IPS-20b (cell line): Measurements from ENCODE around the gene BTN3A1.
"Not testable (repeated sequence)": the region's sequence is repeated elsewhere in the genome, so short reads cannot be mapped to it uniquely, and the experiment has no call there.

Source experiments
- H3K27ac ChIP-seq: one replicate; pipeline ENCODE4 v1.5.1; 2013; ENCODE audit warnings: low read length
- H3K27me3 ChIP-seq: 2 replicates; pipeline ENCODE4 v1.6.1; 2013; ENCODE audit warnings: mild to moderate bottlenecking, low read length, inconsistent platforms; ENCODE audit not compliant: insufficient read depth
- H3K36me3 ChIP-seq: 2 replicates; pipeline ENCODE4 v1.6.1; 2013; ENCODE audit warnings: low read depth, mild to moderate bottlenecking, inconsistent platforms, low read length, moderate library complexity; ENCODE audit not compliant: insufficient read depth
- H3K4me1 ChIP-seq: 2 replicates; pipeline ENCODE4 v1.6.1; 2013; ENCODE audit warnings: mild to moderate bottlenecking, control low read depth, inconsistent platforms, low read length, moderate library complexity; ENCODE audit not compliant: insufficient read depth
- H3K4me3 ChIP-seq: 2 replicates; pipeline ENCODE4 v1.5.1; 2013; ENCODE audit warnings: mild to moderate bottlenecking, low read length, inconsistent platforms
- H3K9ac ChIP-seq: 2 replicates; pipeline ENCODE4 v1.6.1; 2013; ENCODE audit warnings: low read depth, mild to moderate bottlenecking, inconsistent platforms, low read length, moderate library complexity
- H3K9me3 ChIP-seq: 2 replicates; pipeline ENCODE4 v1.6.1; 2013; ENCODE audit warnings: mild to moderate bottlenecking, low read depth, low read length, inconsistent platforms; ENCODE audit not compliant: insufficient read depth

Gene BTN3A1

GRCh38 chr6:26416288-26416687, 14.2 kb downstream of the BTN3A1 start:
- H3K4me3 ChIP-seq, result no peak overlapping the region
- H3K27ac ChIP-seq, result no peak overlapping the region
- no peaks in the 10 kb centered on the region for H3K9me3 ChIP-seq
- H3K27me3 ChIP-seq, result no peaks in the 10 kb centered on the region
- no peaks in the 10 kb centered on the region for H3K36me3 ChIP-seq
- H3K9ac ChIP-seq, result no peak overlapping the region
- H3K4me1 ChIP-seq, result no peaks in the 10 kb centered on the region

DNA sequence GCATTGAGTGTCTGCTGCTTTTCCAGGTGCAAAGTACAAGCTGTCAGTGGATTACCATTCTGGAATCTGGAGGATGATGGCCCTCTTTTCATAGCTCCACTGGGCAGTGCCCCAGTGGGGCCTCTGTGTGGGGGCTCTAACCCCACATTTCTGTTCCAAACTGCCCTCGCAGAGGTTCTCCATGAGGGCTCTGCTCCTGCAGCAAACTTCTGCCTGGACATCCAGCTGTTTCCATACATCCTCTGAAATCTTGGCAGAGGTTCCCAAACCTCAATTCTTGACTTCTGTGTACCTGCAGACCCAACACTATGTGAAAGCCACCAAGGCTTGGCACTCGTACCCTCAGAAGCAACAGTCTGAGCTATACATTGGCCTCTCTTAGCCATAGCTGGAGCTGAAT, 16.0 kb downstream of the BTN3A1 start:
- H3K9me3 ChIP-seq, H3K4me3 ChIP-seq, H3K27me3 ChIP-seq, H3K9ac ChIP-seq, H3K27ac ChIP-seq, H3K4me1 ChIP-seq, H3K36me3 ChIP-seq: not testable (repeated sequence)

GRCh38 chr6:26418795-26419194, 16.7 kb downstream of the BTN3A1 start:
- H3K4me1 ChIP-seq, H3K9ac ChIP-seq, H3K4me3 ChIP-seq, H3K9me3 ChIP-seq, H3K36me3 ChIP-seq, H3K27ac ChIP-seq, H3K27me3 ChIP-seq: not testable (repeated sequence)

GRCh38 chr6:26420688-26421171, 18.7 kb downstream of the BTN3A1 start:
- Histone ChIP-seq H3K9ac (peak overlapping the region; percentile 86; the same call in 1 of the 2 replicates), H3K4me3 (peak overlapping the region; percentile 86; the same call in 1 of the 2 replicates), H3K36me3 (no peaks in the 10 kb centered on the region), H3K9me3 (no peaks in the 10 kb centered on the region), H3K27ac (no peak overlapping the region), H3K27me3 (no peaks in the 10 kb centered on the region), H3K4me1 (no peaks in the 10 kb centered on the region)

DNA sequence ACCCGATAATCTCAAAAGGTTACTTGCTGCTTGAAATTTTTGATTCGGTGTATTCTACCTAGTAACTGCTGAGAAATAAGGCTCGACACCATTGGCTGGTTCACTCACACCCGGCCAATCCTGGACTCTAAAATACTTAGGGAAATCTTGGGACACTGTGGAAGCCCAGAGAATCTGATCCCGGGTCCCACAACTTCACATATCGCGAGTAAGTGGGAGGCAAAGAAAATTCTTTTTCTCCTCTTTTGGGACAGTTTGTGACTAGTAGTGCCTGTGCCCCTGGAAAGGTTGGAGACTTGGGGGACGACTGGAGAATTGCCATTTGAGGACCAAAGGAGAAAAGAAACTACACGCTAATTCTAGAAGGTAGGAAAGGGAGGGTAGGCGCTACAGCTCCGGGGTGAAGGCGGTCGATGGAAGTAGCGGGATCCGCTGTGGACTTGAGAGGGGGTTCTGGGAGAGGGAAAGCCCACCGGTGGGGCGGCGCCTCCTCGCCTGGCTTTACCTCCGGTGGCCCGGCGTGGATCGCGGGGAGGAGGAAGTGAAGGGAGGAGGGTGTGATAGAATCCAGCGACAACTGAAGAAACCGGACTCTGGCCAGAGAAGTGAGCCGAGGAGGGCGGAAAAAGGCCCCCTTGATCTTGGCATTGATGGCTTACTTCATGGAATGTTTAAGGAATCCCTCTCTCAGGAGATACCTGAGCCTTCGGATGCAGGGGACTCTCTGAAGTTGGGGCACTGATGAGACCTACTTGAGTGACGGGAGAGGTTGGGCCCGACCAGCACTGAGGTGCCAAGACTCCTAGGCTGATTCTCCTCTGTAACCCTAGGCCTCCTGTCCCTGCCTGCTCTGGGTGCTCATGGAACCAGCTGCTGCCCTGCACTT, 19.4 kb downstream of the BTN3A1 start:
- Histone ChIP-seq H3K4me3 (peak overlapping the region; percentile 86), H3K36me3 (no peaks in the 10 kb centered on the region), H3K9ac (peak overlapping the region; percentile 86), H3K9me3 (no peaks in the 10 kb centered on the region), H3K4me1 (no peaks in the 10 kb centered on the region), H3K27ac (no peak overlapping the region), H3K27me3 (no peaks in the 10 kb centered on the region)

DNA sequence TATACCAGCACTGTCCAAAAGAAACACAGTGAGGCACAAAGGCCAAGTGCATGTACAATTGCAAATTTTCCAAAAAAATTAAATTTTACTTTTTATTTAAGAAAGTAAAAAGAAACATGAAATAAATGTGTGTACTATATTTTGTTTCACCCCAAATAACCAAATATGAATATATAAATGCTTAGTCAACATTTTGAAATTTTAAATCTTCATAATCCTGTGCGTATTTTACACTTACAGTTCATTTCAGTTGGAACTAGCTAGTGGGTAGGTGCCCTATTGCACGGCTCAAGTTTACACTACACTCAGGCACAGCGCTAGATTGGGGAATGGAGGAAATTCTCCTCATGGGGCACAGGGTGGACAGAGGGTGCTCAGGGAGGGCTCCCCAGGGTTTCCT, 20.3 kb downstream of the BTN3A1 start:
- Histone ChIP-seq H3K9ac (no peak overlapping the region), H3K27ac (no peak overlapping the region), H3K4me1 (no peaks in the 10 kb centered on the region), H3K27me3 (no peaks in the 10 kb centered on the region), H3K36me3 (peaks cover 6% of the 10 kb centered on the region; the same call in 1 of the 2 replicates), H3K4me3 (peak overlapping the region; percentile 86), H3K9me3 (no peaks in the 10 kb centered on the region)

GRCh38 chr6:26426691-26427450, 24.8 kb downstream of the BTN3A1 start:
- no peak overlapping the region for H3K4me3 ChIP-seq

GRCh38 chr6:26427451-26427809, 25.4 kb downstream of the BTN3A1 start:
- no peak overlapping the region for H3K4me3 ChIP-seq
- no peaks in the 10 kb centered on the region for H3K9me3 ChIP-seq
- H3K27me3 ChIP-seq, result no peaks in the 10 kb centered on the region
- H3K27ac ChIP-seq, result no peak overlapping the region
- H3K4me1 ChIP-seq, result no peaks in the 10 kb centered on the region
- peaks cover 32% of the 10 kb centered on the region for H3K36me3 ChIP-seq
- no peak overlapping the region for H3K9ac ChIP-seq

More at GRCh38 chr6:26426691-26427450, 24.8 kb downstream of the BTN3A1 start:
- Histone ChIP-seq H3K9me3 (no peaks in the 10 kb centered on the region), H3K27me3 (no peaks in the 10 kb centered on the region), H3K36me3 (peaks cover 27% of the 10 kb centered on the region), H3K4me1 (no peaks in the 10 kb centered on the region), H3K27ac (no peak overlapping the region), H3K9ac (no peak overlapping the region)

DNA sequence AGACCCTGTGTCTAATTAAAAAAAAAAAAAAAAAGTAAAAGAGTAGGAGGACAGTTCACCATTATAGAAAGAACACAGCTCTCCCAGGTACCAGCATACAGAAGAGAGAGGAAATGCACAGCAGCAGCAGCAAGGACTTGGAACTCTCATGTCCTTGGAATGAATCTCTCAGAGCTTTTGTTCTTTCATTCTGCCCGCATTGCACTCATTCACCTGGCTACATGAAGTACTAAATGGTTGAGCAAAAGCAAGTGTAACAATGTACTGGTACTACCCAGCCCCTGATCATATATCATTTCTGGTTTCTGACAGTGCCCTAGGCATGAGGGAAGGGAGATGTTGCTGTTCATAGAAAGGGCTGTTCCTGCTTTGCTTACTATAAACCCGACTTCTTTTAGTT, 26.1 kb downstream of the BTN3A1 start:
- H3K27me3 ChIP-seq, result no peaks in the 10 kb centered on the region
- no peak overlapping the region for H3K4me3 ChIP-seq
- peaks cover 34% of the 10 kb centered on the region for H3K36me3 ChIP-seq
- no peak overlapping the region for H3K9ac ChIP-seq
- no peaks in the 10 kb centered on the region for H3K9me3 ChIP-seq
- no peak overlapping the region for H3K27ac ChIP-seq
- H3K4me1 ChIP-seq, result no peaks in the 10 kb centered on the region

DNA sequence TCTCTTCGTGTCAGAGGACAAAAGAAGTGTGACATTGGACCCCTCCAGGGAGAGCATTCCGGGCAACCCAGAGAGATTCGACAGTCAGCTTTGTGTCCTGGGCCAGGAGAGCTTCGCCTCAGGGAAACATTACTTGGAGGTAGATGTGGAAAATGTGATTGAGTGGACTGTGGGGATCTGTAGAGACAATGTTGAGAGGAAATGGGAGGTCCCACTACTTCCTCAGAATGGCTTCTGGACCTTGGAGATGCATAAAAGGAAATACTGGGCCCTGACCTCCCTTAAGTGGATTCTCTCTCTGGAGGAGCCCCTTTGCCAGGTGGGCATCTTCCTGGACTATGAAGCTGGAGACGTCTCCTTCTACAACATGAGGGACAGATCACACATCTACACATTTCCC, 28.7 kb downstream of the BTN3A1 start:
- H3K9me3 ChIP-seq, result peaks cover 9% of the 10 kb centered on the region
- H3K4me3 ChIP-seq, result no peak overlapping the region
- peaks cover 34% of the 10 kb centered on the region for H3K36me3 ChIP-seq
- H3K27ac ChIP-seq, result no peak overlapping the region
- no peaks in the 10 kb centered on the region for H3K4me1 ChIP-seq
- no peaks in the 10 kb centered on the region for H3K27me3 ChIP-seq
- no peak overlapping the region for H3K9ac ChIP-seq

DNA sequence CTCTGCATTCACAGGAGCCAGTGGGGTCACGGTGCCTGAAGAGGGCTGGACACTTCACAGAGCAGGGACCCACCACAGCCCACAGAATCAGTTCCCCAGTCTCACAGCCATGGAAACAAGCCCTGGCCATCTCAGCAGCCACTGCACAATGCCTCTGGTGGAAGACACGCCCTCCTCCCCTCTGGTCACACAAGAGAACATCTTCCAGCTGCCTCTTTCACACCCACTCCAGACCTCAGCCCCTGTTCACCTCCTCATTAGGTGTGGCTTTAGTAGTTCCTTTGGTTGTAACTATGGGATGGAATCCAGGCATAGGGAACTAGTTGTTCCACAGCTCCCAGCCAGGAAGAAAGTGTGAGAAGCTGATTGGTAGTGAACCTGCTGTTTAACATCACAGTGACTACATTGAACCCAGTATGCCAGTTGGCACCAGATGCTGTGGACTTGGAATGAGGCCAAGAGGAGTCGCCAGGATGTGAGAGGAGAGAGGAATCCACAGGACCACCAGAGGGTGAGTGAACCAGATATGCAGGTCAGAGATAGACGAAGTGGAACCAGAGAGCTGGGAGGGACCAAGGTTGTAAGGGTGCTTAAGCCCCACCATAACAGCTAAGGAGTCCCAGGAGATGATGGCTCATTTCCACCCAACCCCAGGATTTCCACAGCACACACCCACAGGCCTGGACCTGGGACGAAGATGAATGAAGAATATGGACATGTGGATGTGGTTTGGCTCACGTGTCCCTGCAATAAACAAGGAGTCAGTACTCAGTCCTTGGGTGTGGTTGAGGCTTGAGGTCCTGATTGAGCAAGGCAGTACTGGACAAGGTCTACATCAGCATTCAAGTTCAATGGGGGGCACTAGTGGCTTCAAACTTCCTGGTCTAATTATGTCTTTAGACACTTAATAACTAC, 29.4 kb downstream of the BTN3A1 start:
- Histone ChIP-seq H3K9me3 (peaks cover 9% of the 10 kb centered on the region), H3K4me3 (no peak overlapping the region), H3K9ac (no peak overlapping the region), H3K4me1 (no peaks in the 10 kb centered on the region), H3K36me3 (peaks cover 34% of the 10 kb centered on the region), H3K27ac (no peak overlapping the region), H3K27me3 (no peaks in the 10 kb centered on the region)
